SU-DHL-6 (cell line): Measurements from ENCODE around the gene TMEM120B.

Experiments
- CTCF ChIP-seq: fragments of 200-600 bp; sonication (generic); IDR thresholded peaks from one replicate; pipeline ENCODE4 v1.5.1; 2017; ENCODE audit warnings: antibody characterized with exemption, mild to moderate bottlenecking, low read length, moderate library complexity; ENCODE audit not compliant: insufficient read depth, poor library complexity, severe bottlenecking
- EZH2phosphoT487 ChIP-seq: fragments of 200-600 bp; sonication (generic), shearing (Covaris generic); conservative IDR thresholded peaks from 2 replicates; pipeline ENCODE4 v1.6.1; 2018; ENCODE audit warnings: mild to moderate bottlenecking, antibody characterized with exemption, low read length, moderate library complexity, mixed read lengths

GRCh38 chr12:121718653-121719239, 6.2 kb downstream of the TMEM120B start:
- TF ChIP-seq CTCF (no peak), EZH2phosphoT487 (no peak)
